ENCODE measurements around the gene WWOX.

GRCh38 chr16:79261944-79262552, 1162.6 kb downstream of the WWOX start:
- TF ChIP-seq, protein P1, sequence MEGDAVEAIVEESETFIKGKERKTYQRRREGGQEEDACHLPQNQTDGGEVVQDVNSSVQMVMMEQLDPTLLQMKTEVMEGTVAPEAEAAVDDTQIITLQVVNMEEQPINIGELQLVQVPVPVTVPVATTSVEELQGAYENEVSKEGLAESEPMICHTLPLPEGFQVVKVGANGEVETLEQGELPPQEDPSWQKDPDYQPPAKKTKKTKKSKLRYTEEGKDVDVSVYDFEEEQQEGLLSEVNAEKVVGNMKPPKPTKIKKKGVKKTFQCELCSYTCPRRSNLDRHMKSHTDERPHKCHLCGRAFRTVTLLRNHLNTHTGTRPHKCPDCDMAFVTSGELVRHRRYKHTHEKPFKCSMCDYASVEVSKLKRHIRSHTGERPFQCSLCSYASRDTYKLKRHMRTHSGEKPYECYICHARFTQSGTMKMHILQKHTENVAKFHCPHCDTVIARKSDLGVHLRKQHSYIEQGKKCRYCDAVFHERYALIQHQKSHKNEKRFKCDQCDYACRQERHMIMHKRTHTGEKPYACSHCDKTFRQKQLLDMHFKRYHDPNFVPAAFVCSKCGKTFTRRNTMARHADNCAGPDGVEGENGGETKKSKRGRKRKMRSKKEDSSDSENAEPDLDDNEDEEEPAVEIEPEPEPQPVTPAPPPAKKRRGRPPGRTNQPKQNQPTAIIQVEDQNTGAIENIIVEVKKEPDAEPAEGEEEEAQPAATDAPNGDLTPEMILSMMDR (conservative IDR thresholded peaks at IDR 0.05; ENCODE audit: low read depth, low read length), result no peak
- TF ChIP-seq EZH2 (IDR thresholded peaks at IDR 0.05; ENCODE audit: low read length, unreplicated experiment), result no peak
- TF ChIP-seq EZH2phosphoT487 (IDR thresholded peaks at IDR 0.05; ENCODE audit: borderline replicate concordance, low read length), result no peak
